Measurements from ENCODE around the gene VSTM1. TPM values are rescaled to one million over a fixed set of nuclear protein-coding genes. Genes with fewer than 3 reads are reported as not detected.

Gene VSTM1
- total RNA-seq, 1 experiment from 2014 or later = not detected

- H3K79me2 ChIP-seq (ENCODE audit: insufficient read depth, low read length) = no peaks in the 10 kb centered on the region
- H4K5ac ChIP-seq (ENCODE audit: insufficient read length, low read depth, low read length) = no peak overlapping the region
- TF ChIP-seq CTCF (conservative IDR thresholded peaks at IDR 0.05) = no peak
- DNase-seq = peak; percentile 40
- no peak overlapping the region for H3K23ac ChIP-seq (ENCODE audit: insufficient read length, low read depth, low read length)
- no peaks in the 10 kb centered on the region for H3K23me2 ChIP-seq (ENCODE audit: insufficient read length, low read depth, low read length, poor library complexity, severe bottlenecking)
- H3K4me1 Mint-ChIP-seq = peaks cover 23 to 25% of the 10 kb centered on the region in 2 experiments
- no peak overlapping the region for H3K14ac ChIP-seq (ENCODE audit: insufficient read depth, low read length)
- H3K4me2 ChIP-seq (ENCODE audit: insufficient read depth, insufficient read length, low read length) = no peak overlapping the region
- H3K27me3 ChIP-seq (ENCODE audit: insufficient read depth, low read length) = no peaks in the 10 kb centered on the region
- no peak overlapping the region for H2BK5ac ChIP-seq (ENCODE audit: insufficient read length, low read length)
- WGBS (ENCODE audit: extremely low coverage, insufficient read length, low lambda C conversion rate) = no CpG with 5 or more reads among the region's 9 CpGs
- H4K91ac ChIP-seq (ENCODE audit: insufficient read length, low read depth, low read length) = no peak overlapping the region
- no peak overlapping the region for H2BK12ac ChIP-seq (ENCODE audit: insufficient read length, low read depth, low read length)
- no peaks in the 10 kb centered on the region for H3K9me3 ChIP-seq (ENCODE audit: control insufficient read depth, low read depth, low read length)
- H2AK5ac ChIP-seq (ENCODE audit: insufficient read length, low read length) = no peak overlapping the region
- H3K27me3 Mint-ChIP-seq (ENCODE audit: low read depth) = peaks cover 11% of the 10 kb centered on the region; the same call in 1 of the 2 replicates
- H3K4me1 ChIP-seq (ENCODE audit: insufficient read depth, low read length) = peaks cover 4% of the 10 kb centered on the region; the same call in 1 of the 2 replicates
- no peak overlapping the region for H2BK20ac ChIP-seq (ENCODE audit: low read depth, low read length, poor library complexity, severe bottlenecking)
- no peak overlapping the region for H3K18ac ChIP-seq (ENCODE audit: insufficient read length, low read depth, low read length)
- no peak overlapping the region for H3K56ac ChIP-seq (ENCODE audit: insufficient read length, low read depth, low read length)
- H3K4me3 Mint-ChIP-seq = no peak overlapping the region
- H2BK15ac ChIP-seq (ENCODE audit: low read depth, low read length) = no peak overlapping the region
- H3K27ac Mint-ChIP-seq = peak overlapping the region in 1 of 3 experiments; percentile 36; a peak in 3 of 7 replicates
- H2AFZ ChIP-seq (ENCODE audit: low read length) = no peak overlapping the region
- H3T11ph ChIP-seq (ENCODE audit: low read length) = no peak overlapping the region
- H3K9ac ChIP-seq (ENCODE audit: extremely low read depth, insufficient read length, low read length) = no peak overlapping the region
- no peaks in the 10 kb centered on the region for H3K79me1 ChIP-seq (ENCODE audit: insufficient read depth, low read depth, low read length, poor library complexity, severe bottlenecking)
- H3K4ac ChIP-seq (ENCODE audit: low read depth, low read length) = no peak overlapping the region
- no peak overlapping the region for H4K8ac ChIP-seq (replicated peaks; ENCODE audit: insufficient read length, low read depth, low read length)
- no peaks in the 10 kb centered on the region for H3K36me3 Mint-ChIP-seq (ENCODE audit: insufficient read depth in 1 of 3, low read depth in 3 of 3)
- no peak overlapping the region for H2BK120ac ChIP-seq (ENCODE audit: low read depth, low read length, poor library complexity, severe bottlenecking)
- H3K9me3 Mint-ChIP-seq = peaks cover 0 to 2% of the 10 kb centered on the region in 2 experiments; a peak in 1 of 5 replicates
- H4K20me1 ChIP-seq (ENCODE audit: control insufficient read depth, insufficient read depth, insufficient read length) = no peaks in the 10 kb centered on the region
- H3K27ac ChIP-seq (ENCODE audit: insufficient read length, low read depth, low read length) = no peak overlapping the region
These were observed 21.6 kb downstream of the VSTM1 start for GRCh38 chr19:54041969-54042606.
